HepG2 (cell line): ENCODE measurements around the gene DCAF15. TPM values are rescaled to one million over a fixed set of nuclear protein-coding genes. Genes with fewer than 3 reads are reported as not detected.

ENCODE experiments used
- EEA1 ChIP-seq: sonication (generic); formaldehyde crosslinking; IDR thresholded peaks from 2 replicates; pipeline ENCODE4 v1.5.1; 2020; ENCODE audit warnings: mild to moderate bottlenecking, missing genetic modification reagents, borderline replicate concordance
- ELF1 ChIP-seq: sonication (generic); formaldehyde crosslinking; IDR thresholded peaks from 2 replicates; pipeline ENCODE4 v1.4.0; 2020; ENCODE audit warnings: missing genetic modification reagents
- IRF2 ChIP-seq: IDR thresholded peaks from 2 replicates; pipeline ENCODE4 v1.6.1; 2018; ENCODE audit warnings: missing genetic modification reagents, missing compliant biosample characterization
- JUN ChIP-seq: sonication (generic); formaldehyde crosslinking; IDR thresholded peaks from 2 replicates; pipeline ENCODE4 v1.4.0; 2020; ENCODE audit warnings: mild to moderate bottlenecking, missing genetic modification reagents
- KLF13 ChIP-seq: sonication (generic); formaldehyde crosslinking; IDR thresholded peaks from 2 replicates; pipeline ENCODE4 v1.4.0; 2020; ENCODE audit warnings: mild to moderate bottlenecking, missing genetic modification reagents
- KLF15 ChIP-seq: sonication (generic); formaldehyde crosslinking; IDR thresholded peaks from 2 replicates; pipeline ENCODE4 v1.8.1; 2023; ENCODE audit warnings: borderline replicate concordance, mild to moderate bottlenecking, inconsistent platforms, missing genetic modification reagents, mixed read lengths
- MYNN ChIP-seq: sonication (generic); formaldehyde crosslinking; IDR thresholded peaks from 2 replicates; pipeline ENCODE4 v1.4.0; 2020; ENCODE audit warnings: mild to moderate bottlenecking, low read depth, missing genetic modification reagents
- NFKBIZ ChIP-seq: IDR thresholded peaks from 2 replicates; pipeline ENCODE4 v1.6.1; 2018; ENCODE audit warnings: missing genetic modification reagents, missing compliant biosample characterization
- PHF20 ChIP-seq: sonication (generic); formaldehyde crosslinking; IDR thresholded peaks from 2 replicates; pipeline ENCODE4 v1.5.0; 2020; ENCODE audit warnings: mild to moderate bottlenecking, missing genetic modification reagents
- SP5 ChIP-seq: IDR thresholded peaks from 2 replicates; pipeline ENCODE4 v1.6.1; 2016; ENCODE audit warnings: low read depth, borderline replicate concordance
- THRA ChIP-seq: sonication (generic); formaldehyde crosslinking; IDR thresholded peaks from 2 replicates; pipeline ENCODE4 v1.4.0; 2020; ENCODE audit warnings: missing genetic modification reagents, borderline replicate concordance
- TRAFD1 ChIP-seq: sonication (generic); formaldehyde crosslinking; IDR thresholded peaks from 2 replicates; pipeline ENCODE4 v1.5.1; 2020; ENCODE audit warnings: missing genetic modification reagents, mild to moderate bottlenecking, borderline replicate concordance
- ZBTB37 ChIP-seq: sonication (generic); formaldehyde crosslinking; IDR thresholded peaks from 2 replicates; pipeline ENCODE4 v1.4.0; 2020; ENCODE audit warnings: mild to moderate bottlenecking, missing genetic modification reagents
- ZMYM3 ChIP-seq: sonication (generic); formaldehyde crosslinking; IDR thresholded peaks from 2 replicates; pipeline ENCODE4 v1.5.1; 2020; ENCODE audit warnings: mild to moderate bottlenecking, missing genetic modification reagents
- ZNF264 ChIP-seq: sonication (generic); formaldehyde crosslinking; IDR thresholded peaks from 2 replicates; pipeline ENCODE4 v1.4.0; 2020; ENCODE audit warnings: missing genetic modification reagents
- ZNF281 ChIP-seq: sonication (generic); formaldehyde crosslinking; IDR thresholded peaks from 2 replicates; pipeline ENCODE4 v1.4.0; 2020; ENCODE audit warnings: missing genetic modification reagents, borderline replicate concordance
- ZNF441 ChIP-seq: sonication (generic); formaldehyde crosslinking; IDR thresholded peaks from 2 replicates; pipeline ENCODE4 v1.7.0; 2021; ENCODE audit warnings: missing genetic modification reagents, borderline replicate concordance
- ZNF567 ChIP-seq: sonication (generic); formaldehyde crosslinking; IDR thresholded peaks from 2 replicates; pipeline ENCODE4 v1.8.1; 2023; ENCODE audit warnings: mild to moderate bottlenecking, missing genetic modification reagents, borderline replicate concordance
- ZNF629 ChIP-seq: sonication (generic); formaldehyde crosslinking; conservative IDR thresholded peaks from 2 replicates; pipeline ENCODE4 v1.5.0; 2020; ENCODE audit warnings: missing genetic modification reagents
- ZNF674 ChIP-seq: sonication (generic); formaldehyde crosslinking; IDR thresholded peaks from 2 replicates; pipeline ENCODE4 v1.5.0; 2020; ENCODE audit warnings: low read depth, mild to moderate bottlenecking, missing genetic modification reagents
- ZNF746 ChIP-seq: sonication (generic); formaldehyde crosslinking; IDR thresholded peaks from 2 replicates; pipeline ENCODE4 v1.8.0; 2022; ENCODE audit warnings: mild to moderate bottlenecking, missing genetic modification reagents
- ZNF891 ChIP-seq: sonication (generic); formaldehyde crosslinking; IDR thresholded peaks from 2 replicates; pipeline ENCODE4 v1.5.0; 2020; ENCODE audit warnings: mild to moderate bottlenecking, missing genetic modification reagents
- polyA plus RNA-seq, 8 experiments: library from polyadenylated mRNA; depleted of rRNA in 3 of 8; stranded (reverse) in 7 of 8; unstranded in 1 of 8; fragments of >200 nt; fragmentation: Illumina TruSeq in 4 of 8; extraction: Trizol in 4 of 8; gene quantifications; 2 replicates each; pipeline versions ENCODE4 v1.2.1 to v1.2.3, GENCODE V29; 2011 to 2016; ENCODE audit warnings: low read depth in 4 of 8, missing spikeins in 1 of 8, mixed read lengths in 1 of 8; ENCODE audit not compliant: insufficient read depth in 1 of 8
- total RNA-seq, 5 experiments: library from RNA; depleted of rRNA; stranded (reverse); fragments of >200 nt; fragmentation: Illumina TruSeq; extraction: Trizol; gene quantifications; 2 replicates each; pipeline ENCODE4 v1.2.3, GENCODE V29; 2016; ENCODE audit warnings: low read depth in 1 of 5

DCAF15 gene
- total and polyA plus RNA-seq, 2 of the 13 experiments (the other 11 are each of a cell fraction or from before 2014, with no cell fraction given), result 13.6 to 14.0 TPM

GRCh38 chr19:14006766-14007562, 54.7 kb downstream of the DCAF15 start (continued):
- TF ChIP-seq TRAFD1 (CRISPR knock-in tag) (no peak), EEA1 (CRISPR knock-in tag) (peak; percentile 89; the same call in 1 of the 2 replicates), ZMYM3 (CRISPR knock-in tag) (peak; percentile 84), KLF15 (no peak; the same call in 1 of the 2 replicates), ELF1 (CRISPR knock-in tag) (peak; percentile 65; the same call in 1 of the 2 replicates), ZNF629 (CRISPR knock-in tag) (0 out of 2 replicates have a peak, but pooled peaks have one; percentile 13), PHF20 (CRISPR knock-in tag) (peak; percentile 76), MYNN (0 out of 2 replicates have a peak, but pooled peaks have one; percentile 62), SP5 (CRISPR knock-in tag) (no peak), ZNF891 (peak; percentile 22; the same call in 1 of the 2 replicates), ZNF674 (CRISPR knock-in tag) (peak; percentile 90; the same call in 1 of the 2 replicates), KLF13 (CRISPR knock-in tag) (0 out of 2 replicates have a peak, but pooled peaks have one; percentile 66), ZNF281 (peak; percentile 59; the same call in 1 of the 2 replicates), NFKBIZ (CRISPR knock-in tag) (peak; percentile 38; the same call in 1 of the 2 replicates), THRA (CRISPR knock-in tag) (peak; percentile 74; the same call in 1 of the 2 replicates), IRF2 (CRISPR knock-in tag) (peak; percentile 88), JUN (CRISPR knock-in tag) (peak; percentile 97), ZNF264 (CRISPR knock-in tag) (no peak), ZNF441 (CRISPR knock-in tag) (0 out of 2 replicates have a peak, but pooled peaks have one; percentile 51), ZNF746 (CRISPR knock-in tag) (peak; percentile 62; the same call in 1 of the 2 replicates), ZBTB37 (CRISPR knock-in tag) (no peak), ZNF567 (peak; percentile 87; the same call in 1 of the 2 replicates)
